Tongue (tissue), 2 donors: ENCODE data around the gene CENPP. TPM values are rescaled to one million over a fixed set of nuclear protein-coding genes. Genes with fewer than 3 reads are reported as not detected.

Experiments
- DNase-seq: peaks from one replicate; pipeline ENCODE4 v3.0.0-alpha.2; 2015
- total RNA-seq: library from RNA; depleted of rRNA; stranded (reverse); fragments of >200 nt; gene quantifications from one replicate; pipeline ENCODE4 v1.2.3, GENCODE V29; 2014

The CENPP gene
- total RNA-seq, 1 donor from 2014 or later: 7.7 TPM

DNA sequence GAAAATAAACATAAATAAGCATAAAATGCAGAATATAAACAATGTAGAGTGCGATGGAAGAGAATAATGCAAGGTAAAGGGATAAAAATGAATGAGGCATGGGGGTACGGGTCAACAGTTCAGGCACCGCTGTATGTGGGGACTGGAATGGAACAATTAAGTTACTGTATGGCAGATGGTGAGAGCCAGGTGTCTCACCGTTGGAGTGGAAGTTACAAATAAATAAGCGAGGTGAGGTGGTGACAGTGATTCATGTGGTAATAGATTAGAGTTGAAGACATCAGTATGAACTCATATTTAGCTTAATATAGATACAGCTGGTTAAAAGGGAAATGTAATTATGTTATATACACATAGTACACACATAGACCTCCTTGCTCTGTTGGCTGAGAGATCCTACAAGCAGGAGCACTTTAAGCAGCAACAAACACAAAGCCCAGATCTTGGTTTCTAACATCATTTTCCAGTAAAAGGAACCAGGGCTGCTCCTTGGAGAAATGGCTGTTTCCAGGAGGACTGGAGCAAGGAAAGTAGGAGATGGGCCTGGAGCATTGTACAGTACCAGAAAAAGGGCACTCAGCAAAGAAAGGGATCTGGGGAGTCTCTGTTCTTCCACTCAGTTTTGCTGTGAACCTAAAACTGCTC, 100.9 kb downstream of the CENPP start:
- DNase-seq: peak; percentile 30

DNA sequence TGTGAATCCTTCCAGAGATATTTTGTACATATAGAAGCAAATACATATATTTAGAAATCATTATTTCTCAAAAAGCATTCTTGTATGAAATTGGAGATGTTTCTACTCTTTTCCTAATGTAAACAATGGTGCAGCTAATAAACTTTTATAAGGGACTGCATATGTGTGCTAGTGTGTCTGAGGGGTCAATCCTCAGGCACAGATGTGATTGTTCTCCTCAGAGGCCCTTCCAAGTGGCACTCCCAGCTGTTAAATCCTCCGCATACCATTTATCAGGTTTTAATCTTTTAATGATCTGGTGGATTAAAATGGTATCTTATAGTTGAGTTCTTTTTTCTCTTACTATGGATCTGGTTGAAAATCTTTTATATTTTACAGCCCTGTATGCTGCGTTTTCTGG, 104.1 kb downstream of the CENPP start:
- DNase-seq: no peak

DNA sequence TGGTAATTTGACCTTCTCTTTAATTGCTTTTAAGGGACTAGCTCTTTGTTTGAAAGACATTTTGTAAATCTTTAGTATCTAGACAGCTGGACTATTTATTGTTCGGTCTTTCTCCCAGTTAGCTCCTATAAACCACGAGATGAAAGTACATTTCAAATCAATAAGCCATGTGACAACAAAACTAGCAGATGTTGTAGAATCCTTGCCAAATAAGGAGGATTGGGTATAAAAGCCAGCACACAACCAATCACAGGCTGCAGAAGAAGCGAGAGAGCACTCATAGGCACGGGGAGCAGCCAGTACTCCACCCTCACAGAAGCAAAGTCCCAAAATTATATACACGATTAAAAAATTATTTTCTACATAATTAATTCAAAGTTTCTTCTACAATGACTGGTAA, 106.6 kb downstream of the CENPP start:
- peak; percentile 46 for DNase-seq

DNA sequence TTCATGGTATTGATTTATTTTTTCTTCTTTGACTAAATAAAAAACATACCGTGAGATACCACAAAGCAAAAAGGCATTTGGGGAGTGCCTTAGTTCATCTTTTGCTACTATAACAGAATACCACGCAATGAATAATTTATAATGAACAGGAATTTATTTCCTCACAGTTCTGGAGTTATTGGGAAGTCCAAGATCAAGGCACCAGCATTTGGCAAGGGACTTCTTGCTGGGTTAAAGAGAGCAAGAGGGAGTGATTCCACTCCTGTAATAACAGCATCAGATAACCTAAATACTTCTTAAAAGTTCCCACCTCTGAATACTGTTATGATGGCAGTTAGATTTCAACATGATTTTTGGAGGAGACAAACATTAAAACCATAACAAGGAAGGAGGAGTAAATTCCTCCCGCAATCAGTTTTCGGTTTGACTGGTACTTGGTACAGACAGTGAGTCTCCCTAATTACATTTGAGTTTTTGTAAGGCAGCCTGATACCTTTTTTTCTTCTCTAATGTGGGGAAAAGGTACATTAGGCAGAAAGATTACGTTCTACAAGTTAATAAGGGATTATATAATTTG, 107.3 kb downstream of the CENPP start:
- no peak for DNase-seq

DNA sequence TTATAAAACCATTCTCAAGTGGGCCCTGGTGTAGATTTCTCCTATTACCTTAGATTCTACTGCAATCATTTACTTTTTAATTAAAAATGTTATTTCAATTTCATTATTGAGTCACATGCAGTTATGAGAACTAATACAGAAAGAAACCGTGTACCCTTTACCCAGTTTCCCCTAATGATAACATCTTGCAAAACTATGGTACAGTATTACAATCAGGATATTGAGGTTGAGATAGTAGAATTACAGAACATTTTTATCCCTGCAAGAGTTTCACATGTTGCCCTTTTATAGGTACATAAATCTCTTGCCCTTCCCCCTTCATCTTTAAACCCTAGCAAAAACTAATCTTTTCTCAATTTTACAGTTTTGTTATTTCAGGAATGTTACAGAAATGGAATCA, 109.5 kb downstream of the CENPP start:
- DNase-seq: no peak

DNA sequence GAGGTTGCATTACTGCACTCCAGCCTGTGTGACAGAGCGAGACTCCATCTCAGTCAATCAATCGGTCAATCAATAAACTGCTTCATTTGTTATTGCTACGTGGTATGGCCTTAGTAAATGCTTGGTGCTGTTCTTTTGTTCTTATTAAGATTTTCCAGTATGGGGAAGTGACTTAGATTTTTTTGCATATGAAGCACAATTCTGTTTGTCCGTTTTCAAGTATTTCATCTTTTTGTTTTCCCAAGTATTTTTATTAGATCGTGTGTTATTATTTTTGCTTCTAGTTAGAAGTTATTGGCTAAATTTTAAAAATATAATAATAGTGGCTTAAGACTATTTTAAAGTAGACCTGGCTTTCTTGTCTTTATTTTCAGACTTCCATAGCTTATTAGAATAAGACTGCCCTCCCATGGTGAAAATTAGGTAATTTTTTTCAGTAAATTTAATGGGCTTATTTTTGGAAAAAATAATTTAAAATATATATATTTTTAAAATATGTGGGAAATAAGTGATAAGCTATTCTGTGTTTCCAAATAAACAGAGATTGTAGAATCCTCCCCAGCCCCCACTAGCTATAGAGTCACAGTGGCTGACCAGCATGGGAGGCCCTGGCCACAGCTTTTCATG, 113.3 kb downstream of the CENPP start:
- DNase-seq: peak; percentile 39

DNA sequence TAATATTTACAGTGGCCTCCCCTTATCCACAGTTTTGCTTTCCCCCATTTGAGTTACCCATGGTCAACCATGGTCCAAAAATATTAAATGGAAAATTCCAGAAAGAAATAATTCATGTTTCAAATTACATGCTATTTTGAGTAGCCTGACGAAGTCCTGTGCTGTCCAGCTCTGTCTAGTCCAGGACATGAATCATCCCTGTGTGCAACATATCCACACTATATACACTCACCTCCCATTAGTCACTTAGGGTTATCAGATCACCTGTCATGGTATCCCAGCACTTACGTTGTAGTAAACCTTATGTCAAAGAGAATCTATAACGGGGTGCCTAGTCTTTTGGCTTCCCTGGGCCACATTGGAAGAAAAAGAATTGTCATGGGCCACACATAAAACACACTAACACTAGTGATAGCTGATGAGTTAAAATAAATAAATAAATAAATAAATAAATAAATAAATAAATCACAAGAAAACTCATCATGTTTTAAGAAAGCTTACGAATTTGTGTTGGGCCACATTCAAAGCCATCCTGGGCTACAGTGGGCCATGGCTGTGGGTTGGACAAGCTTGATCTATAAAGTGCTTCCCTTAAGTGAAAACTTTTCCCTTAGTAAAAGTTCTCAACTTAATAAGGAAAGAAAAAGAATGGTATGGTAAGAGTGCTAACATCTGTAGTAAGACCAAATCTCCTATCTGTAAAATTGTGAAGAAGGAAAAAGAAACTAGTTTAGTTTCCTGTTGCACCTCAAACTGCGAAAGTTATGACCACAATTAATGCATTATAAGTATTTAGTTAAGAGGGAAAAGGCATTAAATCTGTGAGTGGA, 114.4 kb downstream of the CENPP start:
- no peak for DNase-seq

DNA sequence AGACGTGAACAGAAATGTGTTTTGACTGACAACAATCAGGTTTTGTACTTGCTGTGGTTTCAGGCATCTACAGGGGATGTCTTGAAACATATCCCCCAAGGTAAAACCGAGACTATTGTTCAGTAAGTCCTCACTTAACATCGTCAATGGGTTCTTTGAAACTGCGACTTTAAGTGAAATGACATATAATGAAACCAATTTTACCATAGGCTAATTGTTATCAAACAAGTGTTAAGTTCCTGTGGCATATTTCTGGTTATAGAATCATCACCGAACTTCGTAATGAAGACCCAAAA, 114.9 kb downstream of the CENPP start:
- DNase-seq: no peak

DNA sequence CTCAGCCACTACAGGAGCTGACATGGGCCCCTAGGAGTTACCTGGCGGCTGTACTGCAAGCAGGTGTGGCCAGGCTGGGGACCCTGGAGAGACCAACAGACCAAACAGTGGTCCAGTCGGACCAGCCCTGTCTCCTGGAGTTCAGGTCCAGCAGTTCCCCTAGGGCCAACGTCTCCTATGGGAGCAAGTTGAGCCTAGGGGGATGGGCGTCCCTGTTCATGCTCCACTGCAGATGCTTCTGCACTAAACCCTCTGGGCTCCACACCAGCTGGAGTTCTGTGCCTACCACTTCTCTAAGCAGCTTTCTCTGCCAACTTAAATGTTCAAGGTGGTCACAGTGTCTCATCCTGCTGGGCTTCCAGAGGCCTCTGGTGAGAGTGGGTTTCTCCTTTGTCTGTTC, 119.1 kb downstream of the CENPP start:
- no peak for DNase-seq

DNA sequence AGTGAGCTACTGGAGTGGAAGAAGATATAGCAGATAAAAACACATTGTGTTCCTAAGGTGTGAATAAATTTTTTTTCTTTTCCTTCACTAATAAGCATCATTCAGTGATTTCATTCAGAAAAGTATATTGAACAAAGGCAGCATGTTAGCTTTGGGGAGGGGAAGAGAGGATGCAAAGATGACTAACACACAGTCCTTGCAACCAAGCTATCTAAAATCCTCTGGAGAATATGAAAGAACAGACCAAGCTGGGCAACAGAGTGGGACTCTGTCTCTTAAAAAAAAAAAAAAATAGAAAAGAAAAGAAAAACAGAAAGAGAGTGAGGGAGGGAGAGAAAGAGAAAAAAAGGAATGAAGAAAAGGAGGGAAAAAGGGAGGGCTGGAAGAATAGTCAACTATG, 120.8 kb downstream of the CENPP start:
- no peak for DNase-seq

DNA sequence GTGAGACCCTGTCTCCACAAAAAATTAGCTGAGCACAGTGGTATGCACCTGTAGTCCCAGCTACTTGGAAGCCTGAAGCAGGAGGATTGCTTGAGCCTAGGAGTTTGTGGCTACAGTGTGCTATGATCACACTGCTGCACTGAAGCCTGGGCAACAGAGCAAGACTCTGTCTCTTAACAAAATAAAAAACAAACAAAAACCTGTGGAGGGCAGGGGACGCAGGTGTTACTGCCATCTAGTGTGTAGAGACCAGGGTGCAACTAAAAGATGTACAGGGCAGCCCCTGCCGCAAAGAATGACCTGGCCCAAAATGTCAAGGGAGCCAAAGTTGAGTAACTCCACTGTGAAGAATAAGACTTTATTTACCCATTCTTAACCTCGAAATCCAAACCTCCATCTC, 129.5 kb downstream of the CENPP start:
- no peak for DNase-seq

DNA sequence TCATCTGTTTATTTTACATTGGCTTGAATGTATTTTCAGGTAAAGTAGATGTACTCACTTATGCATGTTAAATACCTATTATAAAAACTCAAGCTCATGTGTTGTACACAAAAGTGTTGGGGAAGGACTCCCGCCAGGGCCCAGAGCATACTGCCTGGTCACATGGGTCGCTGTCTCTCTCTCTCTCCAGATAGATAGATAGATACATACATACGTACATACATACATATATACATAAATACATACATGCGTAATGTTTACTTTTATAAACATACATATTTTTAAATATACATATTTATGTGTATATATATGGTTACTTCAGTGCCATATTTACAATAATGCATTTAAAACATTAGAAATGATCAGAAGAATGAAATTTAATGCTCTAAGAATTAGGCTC, 131.8 kb downstream of the CENPP start:
- DNase-seq: no peak

DNA sequence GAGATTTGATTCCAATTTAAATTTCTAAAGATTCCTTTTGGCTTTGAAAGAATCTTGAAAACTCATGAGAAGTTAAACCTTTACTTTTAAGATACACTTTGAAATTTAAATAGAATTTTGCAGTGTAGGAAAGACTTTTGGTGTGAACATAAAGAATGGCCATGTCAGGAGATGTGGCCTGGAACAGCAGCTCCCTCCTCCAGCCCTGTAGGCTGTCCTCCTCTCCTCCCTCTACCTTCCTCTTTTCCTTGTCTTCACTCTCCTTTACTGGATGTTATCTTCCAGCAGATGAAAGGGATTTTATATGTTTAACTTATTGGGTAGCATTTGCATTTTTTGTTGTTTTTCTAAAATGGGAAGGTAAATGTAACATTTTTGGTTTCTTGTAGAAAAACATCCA, 137.6 kb downstream of the CENPP start:
- DNase-seq: no peak

DNA sequence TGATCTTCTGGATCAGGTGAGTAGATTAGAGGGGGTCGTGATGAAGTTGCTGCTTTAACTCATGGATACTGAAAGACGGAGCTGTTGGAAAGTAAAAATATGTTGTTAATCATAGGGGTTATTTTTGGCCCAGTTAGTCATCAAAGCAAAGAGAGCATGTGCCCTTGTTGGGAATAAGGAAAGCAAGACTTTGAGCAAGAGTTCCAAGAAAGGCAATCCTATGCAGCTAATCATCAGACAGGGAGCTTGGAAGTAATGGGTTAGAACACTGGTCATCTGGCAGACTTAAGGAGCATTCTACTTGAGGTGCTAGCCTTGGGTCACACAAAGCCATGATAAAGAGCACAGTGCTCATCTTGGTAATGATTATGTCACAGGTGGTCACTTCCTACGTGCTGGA, 138.2 kb downstream of the CENPP start:
- no peak for DNase-seq

DNA sequence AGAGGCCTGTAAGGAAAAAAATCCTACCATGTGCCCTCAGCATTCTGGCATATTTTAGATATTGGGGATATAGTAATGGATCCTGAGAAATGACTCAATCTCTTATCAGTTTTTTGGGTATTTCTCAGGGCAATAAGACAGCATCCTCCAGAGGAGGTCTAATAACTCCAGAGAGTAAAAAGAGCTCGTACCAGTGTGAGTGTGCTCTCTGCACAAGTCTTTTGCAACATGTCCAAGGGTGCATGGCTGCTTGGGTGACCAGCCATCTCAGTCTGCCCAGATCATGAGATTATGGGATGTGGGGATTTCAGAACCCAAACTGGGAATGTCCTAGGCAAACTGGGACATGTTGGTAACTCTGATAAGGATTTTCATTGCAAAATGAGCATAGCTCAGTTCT, 141.3 kb downstream of the CENPP start:
- no peak for DNase-seq

DNA sequence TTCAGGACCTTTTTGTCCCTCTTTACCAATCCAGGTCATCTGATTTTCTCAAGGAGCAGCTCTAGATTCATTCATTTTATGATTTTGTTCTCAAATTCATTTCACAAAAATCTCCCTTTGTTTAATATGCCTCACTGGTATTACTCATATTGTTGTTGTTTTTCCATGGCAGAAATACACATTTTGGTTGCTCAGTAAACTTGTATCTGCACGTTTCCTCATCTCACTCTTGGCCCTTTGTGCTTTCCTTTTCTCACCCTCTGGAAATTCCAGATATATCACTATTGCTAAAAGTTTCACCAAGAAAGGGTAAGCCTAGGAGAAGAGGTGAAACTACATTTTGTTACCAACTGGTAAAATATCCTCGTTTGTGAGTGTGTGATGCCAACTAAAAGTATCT, 141.8 kb downstream of the CENPP start:
- no peak for DNase-seq

DNA sequence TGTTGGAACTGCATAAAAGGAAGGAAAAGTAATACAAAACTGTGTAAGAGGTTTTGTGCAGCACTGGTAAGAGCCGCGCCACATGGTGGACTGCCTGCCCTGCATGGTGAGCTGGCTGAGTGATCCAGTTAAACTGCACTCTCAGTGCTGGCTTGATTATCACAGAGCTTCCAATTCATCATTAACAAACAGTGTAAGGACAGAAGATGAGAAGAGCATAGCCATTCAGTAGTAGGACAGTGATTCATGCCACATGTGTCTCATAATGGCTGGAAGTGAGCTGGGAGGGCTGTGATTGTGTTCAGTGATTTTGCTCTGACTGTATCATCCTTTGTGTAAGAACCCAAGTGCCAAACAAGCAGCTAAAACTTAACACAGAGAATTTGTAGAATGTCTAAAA, 142.5 kb downstream of the CENPP start:
- DNase-seq: no peak

DNA sequence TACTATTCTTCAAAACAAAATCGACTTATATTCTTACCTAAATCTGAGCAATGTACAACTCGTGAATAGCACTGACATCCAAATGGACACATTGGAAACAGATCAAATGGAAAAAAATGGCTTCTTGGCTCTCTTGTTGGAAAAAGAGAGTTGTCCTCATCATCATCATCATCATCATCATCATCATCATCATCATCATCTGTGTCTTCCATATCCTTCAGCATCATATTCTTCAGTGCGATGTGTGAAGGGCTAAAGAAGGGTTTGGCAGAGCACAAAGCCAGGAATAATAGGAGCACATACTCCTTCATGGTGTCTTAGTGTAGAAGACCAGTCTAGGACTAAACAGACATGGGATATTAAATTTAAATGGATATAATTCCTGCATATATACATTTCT, 148.8 kb downstream of the CENPP start:
- peak; percentile 14 for DNase-seq

DNA sequence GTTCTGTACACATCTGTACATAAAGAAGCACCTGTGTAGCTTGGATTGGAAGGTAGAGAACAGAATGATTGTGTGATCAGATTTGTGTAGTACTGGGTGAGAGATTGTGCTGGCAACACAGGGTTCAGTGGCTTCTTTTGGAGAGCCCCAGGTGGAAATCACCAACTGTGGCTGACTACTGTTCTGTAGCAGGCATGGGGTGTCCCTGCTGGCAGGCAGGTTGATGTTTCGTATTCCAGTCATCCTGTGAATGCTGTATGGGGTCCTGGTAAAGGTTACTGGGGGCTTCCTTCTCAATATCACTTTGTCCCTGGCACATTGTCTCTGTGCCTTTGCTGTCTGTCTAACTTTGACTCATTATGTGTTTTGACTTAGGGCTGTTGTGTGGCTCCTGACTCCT, 151.2 kb downstream of the CENPP start:
- DNase-seq: no peak

DNA sequence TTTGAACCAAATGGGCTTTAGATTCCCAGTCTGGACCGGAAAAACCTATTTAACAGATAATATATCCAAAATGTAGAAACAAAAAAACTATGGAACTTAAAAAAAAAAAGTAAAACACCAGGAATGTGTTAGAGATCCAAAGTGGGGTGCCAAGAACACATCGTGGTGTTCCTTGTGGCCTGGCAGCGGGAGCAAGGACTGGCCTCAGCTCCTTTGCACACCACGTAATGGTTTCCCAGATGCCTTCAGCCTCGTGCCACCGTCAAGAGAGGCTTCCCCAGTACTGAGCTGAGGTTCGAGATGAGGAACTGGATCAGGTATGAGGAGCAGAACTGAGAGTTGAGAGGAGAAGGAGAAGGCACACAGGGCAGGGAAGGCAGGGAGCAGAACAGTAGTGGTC, 153.0 kb downstream of the CENPP start:
- DNase-seq: no peak

DNA sequence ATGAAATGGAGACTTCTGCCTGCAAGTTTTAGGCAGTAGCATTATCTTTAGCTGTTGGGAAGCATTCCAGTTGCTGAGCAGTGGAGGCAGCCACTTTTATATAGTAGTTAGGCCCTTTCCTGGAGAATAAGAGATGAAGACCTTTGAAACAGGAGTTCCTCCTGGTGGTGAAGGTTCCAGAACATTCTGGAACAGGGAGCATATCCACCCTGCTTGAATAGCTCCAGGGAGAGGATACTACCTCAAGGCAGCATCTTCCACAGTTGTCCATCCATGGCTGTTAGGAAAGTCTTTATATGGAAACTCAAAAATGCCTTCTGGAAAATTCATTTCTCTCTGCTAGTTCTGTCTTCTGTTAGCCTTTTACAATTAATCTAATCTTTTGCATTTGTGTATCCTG, 153.6 kb downstream of the CENPP start:
- DNase-seq: no peak

DNA sequence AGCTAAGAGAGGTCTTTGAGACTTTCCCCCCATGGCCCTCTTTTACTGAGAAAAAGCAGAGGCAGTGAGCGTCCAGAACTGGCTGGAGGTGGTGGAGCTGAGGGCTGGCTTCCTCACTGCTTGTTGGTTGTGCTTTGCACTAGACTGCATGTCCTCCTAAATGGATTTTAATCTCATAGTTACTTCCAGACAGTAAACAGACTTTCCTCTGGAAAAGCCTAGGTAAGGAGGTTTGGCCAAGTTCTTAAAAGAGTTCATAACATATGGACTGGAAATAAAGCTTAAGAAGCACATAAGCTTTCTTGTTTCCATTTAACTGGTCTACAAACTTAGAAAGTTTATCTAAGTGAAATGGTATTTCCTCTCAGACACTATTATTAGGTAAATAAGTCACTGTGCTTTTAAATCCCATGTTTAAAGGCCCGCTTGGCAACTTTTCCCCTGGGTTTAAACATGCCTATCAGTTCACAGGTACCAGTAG, 154.6 kb downstream of the CENPP start:
- DNase-seq: peak; percentile 73

DNA sequence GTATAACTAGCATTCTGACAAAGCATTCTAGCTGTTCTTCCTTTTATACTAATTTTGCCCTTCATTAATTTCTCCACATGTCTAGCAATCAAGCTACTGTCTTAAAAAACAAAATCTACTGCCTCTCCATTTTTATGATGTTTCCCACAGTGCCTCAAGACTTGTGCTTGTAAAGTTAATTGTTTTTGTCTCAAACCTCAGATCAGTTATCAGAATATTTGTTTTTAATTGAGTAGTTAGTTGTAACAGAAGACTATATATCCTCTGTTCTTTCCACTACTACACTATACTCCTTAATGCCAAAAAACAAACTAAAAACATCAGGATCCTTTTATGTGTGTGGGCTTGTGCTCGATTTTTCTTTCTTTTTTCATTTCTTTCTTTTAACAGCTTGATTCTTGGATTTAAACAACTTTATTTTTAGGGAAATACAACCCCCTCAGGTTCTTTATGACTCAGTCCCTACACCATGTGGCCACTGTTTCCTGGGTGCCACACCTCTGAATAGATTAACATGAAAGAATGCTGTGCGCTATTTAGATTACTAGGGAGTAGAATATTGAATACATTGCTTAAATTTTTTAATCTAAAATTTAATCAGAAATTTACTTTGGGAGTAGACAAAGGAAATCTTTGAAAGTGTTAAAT, 155.4 kb downstream of the CENPP start:
- DNase-seq: peak; percentile 32
